OCI-LY7 (cell line): ENCODE results near the gene PPP1R2. TPM values are rescaled to one million over a fixed set of nuclear protein-coding genes. Genes with fewer than 3 reads are reported as not detected.

ENCODE experiments used
- BruUV-seq: library from RNA; stranded (reverse); fragments of 400-500 nt; replicated peaks from 2 replicates; lab custom pipeline; 2021; lab: Mats Ljungman, UMichigan
- CTCF ChIA-PET: fragments of 300-600 bp; sonication (Branson Sonifier 250); formaldehyde crosslinking; loops from one replicate; lab custom pipeline; 2022; ENCODE audit warnings: antibody characterized with exemption; ENCODE audit not compliant: unreplicated experiment; lab: Charles Lee
- POLR2A ChIA-PET: fragments of 300-600 bp; sonication (Branson Sonifier 250); formaldehyde crosslinking; loops from one replicate; lab custom pipeline; 2022; ENCODE audit warnings: antibody characterized with exemption; lab: Charles Lee
- DNase-seq: peaks from one replicate; pipeline ENCODE4 v3.0.0-alpha.2; 2015; ENCODE audit warnings: low spot score
- H2AFZ ChIP-seq: fragments of 200-600 bp; sonication (generic), shearing (Covaris generic); 2 replicates; pipeline ENCODE4 v1.6.1; 2014; ENCODE audit warnings: mild to moderate bottlenecking, antibody characterized with exemption, low read length, moderate library complexity
- H3K27ac ChIP-seq: fragments of 200-600 bp; sonication (generic); 2 replicates; pipeline ENCODE4 v1.5.1; 2014; ENCODE audit warnings: mixed run types, low read depth, mild to moderate bottlenecking, moderate library complexity, low read length, inconsistent platforms; ENCODE audit not compliant: poor library complexity, severe bottlenecking
- H3K36me3 ChIP-seq: fragments of 200-600 bp; sonication (generic); 2 replicates; pipeline ENCODE4 v1.6.1; 2014; ENCODE audit warnings: mild to moderate bottlenecking, antibody characterized with exemption, low read length, moderate library complexity, mixed read lengths; ENCODE audit not compliant: insufficient read depth
- H3K4me1 ChIP-seq: fragments of 200-600 bp; sonication (generic); 2 replicates; pipeline ENCODE4 v1.5.1; 2014; ENCODE audit warnings: mild to moderate bottlenecking, low read length; ENCODE audit not compliant: insufficient read depth, poor library complexity, severe bottlenecking
- H3K4me2 ChIP-seq: fragments of 200-600 bp; sonication (generic); 2 replicates; pipeline ENCODE4 v1.6.1; 2014; ENCODE audit warnings: mild to moderate bottlenecking, low read length
- H3K4me3 ChIP-seq: fragments of 200-600 bp; sonication (generic); 2 replicates; pipeline ENCODE4 v1.5.1; 2014; ENCODE audit warnings: mild to moderate bottlenecking, low read depth, low read length; ENCODE audit not compliant: poor library complexity, severe bottlenecking
- H3K79me2 ChIP-seq: fragments of 200-600 bp; sonication (generic); 2 replicates; pipeline ENCODE4 v1.6.1; 2016; ENCODE audit warnings: low read depth, mild to moderate bottlenecking, low read length, moderate library complexity, mixed read lengths; ENCODE audit not compliant: insufficient read depth
- H3K9me2 ChIP-seq: fragments of 200-600 bp; sonication (generic); 2 replicates; pipeline ENCODE4 v1.6.1; 2016; ENCODE audit warnings: mild to moderate bottlenecking, low read length, mixed read lengths; ENCODE audit not compliant: insufficient read depth
- H3K9me3 ChIP-seq: fragments of 200-600 bp; sonication (generic); 2 replicates; pipeline ENCODE4 v1.6.1; 2014; ENCODE audit warnings: mild to moderate bottlenecking, mixed run types, low read length, mixed read lengths
- H4K20me1 ChIP-seq: fragments of 200-600 bp; sonication (generic); 2 replicates; pipeline ENCODE4 v1.6.1; 2014; ENCODE audit warnings: mild to moderate bottlenecking, antibody characterized with exemption, low read length, moderate library complexity, mixed read lengths; ENCODE audit not compliant: insufficient read depth
- CTCF ChIP-seq: fragments of 200-600 bp; sonication (generic); conservative IDR thresholded peaks from 2 replicates; pipeline ENCODE4 v1.5.1; 2014; ENCODE audit warnings: mild to moderate bottlenecking, antibody characterized with exemption, low read length, moderate library complexity, mixed read lengths
- EZH2phosphoT487 ChIP-seq: fragments of 200-600 bp; sonication (generic); IDR thresholded peaks from 2 replicates; pipeline ENCODE4 v1.6.1; 2018; ENCODE audit warnings: low read depth, borderline replicate concordance, mild to moderate bottlenecking, mixed run types, antibody characterized with exemption, low read length, moderate library complexity, mixed read lengths
- intact Hi-C: fragments of 100-400 bp; cut with micrococcal nuclease; formaldehyde crosslinking; loops from one replicate; pipeline ENCODE4 v1.10.0; 2022; ENCODE audit not compliant: unreplicated experiment
- total RNA-seq, 2 experiments: library from RNA; depleted of rRNA in 1 of 2; stranded (reverse); fragments of >200 nt in 1 of 2; shearing (Covaris generic) in 1 of 2; gene quantifications; 2 replicates each; pipeline ENCODE4 v1.2.3, GENCODE V29; 2014 to 2022

The PPP1R2 gene
- total RNA-seq, 2 experiments from 2014 or later = 91.9 to 239 TPM

DNA sequence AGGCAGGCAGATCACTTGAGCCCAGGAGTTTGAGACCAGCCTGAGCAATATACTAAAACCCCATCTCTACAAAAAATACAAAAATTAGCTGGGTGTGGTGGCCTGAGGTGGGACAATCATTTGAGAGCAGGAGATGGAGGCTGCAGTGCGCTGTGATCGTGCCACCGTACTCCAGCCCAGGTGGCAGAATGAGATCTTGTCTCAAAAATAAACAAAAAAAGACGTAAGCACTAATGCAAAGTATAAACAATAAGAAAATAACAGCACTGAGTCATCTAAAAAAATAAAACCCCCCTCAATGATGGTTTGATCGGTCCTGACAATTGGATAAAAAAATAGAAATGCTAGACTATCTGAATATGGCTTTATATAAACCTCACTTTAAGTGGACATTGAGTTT, 3.6 kb downstream of the PPP1R2 start:
- Histone ChIP-seq H3K36me3 (peaks cover 24% of the 10 kb centered on the region; the same call in 1 of the 2 replicates), H4K20me1 (peaks cover 23% of the 10 kb centered on the region; the same call in 1 of the 2 replicates), H3K4me2 (peak overlapping the region; percentile 86), H3K27ac (peak overlapping the region; percentile 89), H3K79me2 (peaks cover 85% of the 10 kb centered on the region), H3K9me3 (no peaks in the 10 kb centered on the region), H3K4me3 (peak overlapping the region; percentile 89), H3K4me1 (peaks cover 71% of the 10 kb centered on the region), H2AFZ (no peak overlapping the region), H3K9me2 (no peaks in the 10 kb centered on the region)
- no TSS peak for BruUV-seq
- TF ChIP-seq EZH2phosphoT487 = no peak
- no peak for TF ChIP-seq CTCF
- no peak for DNase-seq
- ChIA-PET CTCF (no interaction called here), POLR2A (interaction anchor here (0.8 to 4.3 kb wide), 2 partner anchors 12 to 17 kb away, joined by 3 to 28 read pairs; no protein-coding TSS in a partner anchor)
- intact Hi-C loops = loop anchor here (2.0 to 5.0 kb wide), 2 partner anchors 97 to 852 kb away; partner anchors contain the start of genes ACAP2 and FAM43A

- peak overlapping the region; percentile 86 for H3K4me2 ChIP-seq
- H3K79me2 ChIP-seq = peaks cover 100% of the 10 kb centered on the region
- H4K20me1 ChIP-seq = peaks cover 23% of the 10 kb centered on the region; the same call in 1 of the 2 replicates
- BruUV-seq = no TSS peak
- peak overlapping the region; percentile 89 for H3K4me3 ChIP-seq
- peak; percentile 93 for DNase-seq
- ChIA-PET POLR2A (interaction anchor here (0.5 to 2.6 kb wide), 17 partner anchors 8 to 1508 kb away, joined by 3 to 14 read pairs (median 3); partner anchors contain the start of genes ACAP2 and APOD), CTCF (interaction anchor here (1.2 kb wide), 2 partner anchors 15 to 267 kb away, joined by 3 to 8 read pairs; partner anchors contain the start of gene XXYLT1)
- H3K36me3 ChIP-seq = peaks cover 30% of the 10 kb centered on the region; the same call in 1 of the 2 replicates
- TF ChIP-seq EZH2phosphoT487 = no peak
- 0 out of 2 replicates have a peak, but pooled peaks have one; percentile 13 for TF ChIP-seq CTCF
- H3K9me2 ChIP-seq = no peaks in the 10 kb centered on the region
- H3K4me1 ChIP-seq = peaks cover 76% of the 10 kb centered on the region
- H3K9me3 ChIP-seq = no peaks in the 10 kb centered on the region
- H3K27ac ChIP-seq = peak overlapping the region; percentile 89
- intact Hi-C loops = loop anchor here (2.0 to 5.0 kb wide), 2 partner anchors 95 to 851 kb away; partner anchors contain the start of genes ACAP2 and FAM43A
- H2AFZ ChIP-seq = no peak overlapping the region
These were observed 5.1 kb downstream of the PPP1R2 start for GRCh38 chr3:195537995-195538394.

GRCh38 chr3:195535293-195535692, 7.8 kb downstream of the PPP1R2 start:
- CTCF ChIA-PET = no interaction called here
- POLR2A ChIA-PET = interaction anchor here (0.6 to 3.7 kb wide), 6 partner anchors 7 to 393 kb away, joined by 3 to 19 read pairs (median 6); partner anchors contain the start of gene PPP1R2
- no TSS peak for BruUV-seq
- no peak for DNase-seq
- peaks cover 49% of the 10 kb centered on the region for H3K36me3 ChIP-seq
- H3K4me2 ChIP-seq = peak overlapping the region; percentile 42
- TF ChIP-seq CTCF = no peak
- no peak for TF ChIP-seq EZH2phosphoT487
- intact Hi-C loops = loop anchor here (5.0 kb wide), 1 partner anchor 848 kb away; the partner anchor contains the start of gene FAM43A
- H3K79me2 ChIP-seq = peaks cover 98% of the 10 kb centered on the region
- no peak overlapping the region for H3K4me3 ChIP-seq
- no peak overlapping the region for H2AFZ ChIP-seq
- H4K20me1 ChIP-seq = peaks cover 20% of the 10 kb centered on the region; the same call in 1 of the 2 replicates
- H3K9me2 ChIP-seq = no peaks in the 10 kb centered on the region
- no peaks in the 10 kb centered on the region for H3K9me3 ChIP-seq
- H3K27ac ChIP-seq = peak overlapping the region; percentile 12
- peaks cover 86% of the 10 kb centered on the region for H3K4me1 ChIP-seq
